GM12878 (cell line): ENCODE data around the gene CLDN34. TPM values are rescaled to one million over a fixed set of nuclear protein-coding genes. Genes with fewer than 3 reads are reported as not detected.

ENCODE experiments used
- ATAC-seq: fragments of 200-7000 bp; cut with Tn5 transposase; 3 replicates; pipeline ENCODE4 v1.9.1; 2020; ENCODE audit warnings: mild to moderate bottlenecking, moderate library complexity
- BruUV-seq: library from RNA; stranded (reverse); fragments of 400-500 nt; replicated peaks from 2 replicates; lab custom pipeline; 2021; lab: Mats Ljungman, UMichigan
- CTCF ChIA-PET: fragments of 300-600 bp; sonication (Branson Sonifier 250); formaldehyde crosslinking; extraction: SDS; loops from one replicate; lab custom pipeline; 2021; ENCODE audit warnings: inconsistent platforms; lab: Yijun Ruan, JAX
- POLR2A ChIA-PET: fragments of 350-600 bp; formaldehyde crosslinking; extraction: SDS; loops from one replicate; lab custom pipeline; 2021; ENCODE audit warnings: inconsistent platforms; lab: Charles Lee
- RAD21 ChIA-PET: fragments of 300-600 bp; sonication (Branson Sonifier 250); formaldehyde crosslinking; loops from one replicate; lab custom pipeline; 2023; ENCODE audit warnings: antibody characterized with exemption; ENCODE audit not compliant: unreplicated experiment; lab: Charles Lee
- SMC1A ChIA-PET: fragments of 300-600 bp; sonication (Branson Sonifier 250); formaldehyde crosslinking; loops from one replicate; lab custom pipeline; 2023; ENCODE audit not compliant: unreplicated experiment, uncharacterized antibody; lab: Charles Lee
- DNase-seq: peaks from one replicate; pipeline ENCODE4 v3.0.0-alpha.2; 2011; ENCODE audit warnings: low read depth, low spot score
- FAIRE-seq: peaks from 3 replicates; lab custom pipeline; 2011; peaks lifted over from hg19 to GRCh38; lab: Jason Lieb, UNC
- H2AFZ ChIP-seq: 2 replicates; pipeline ENCODE4 v1.6.0; 2011; ENCODE audit warnings: low read depth, low read length, control low read depth; ENCODE audit not compliant: control insufficient read depth
- H3K27ac ChIP-seq: 2 replicates; pipeline ENCODE4 v1.5.1; 2011; ENCODE audit warnings: control low read depth; ENCODE audit not compliant: control insufficient read depth, insufficient read depth
- H3K27me3 ChIP-seq, 2 experiments: replicated peaks in 1 of 2; 2 replicates each; pipeline versions ENCODE4 v1.6.0 to v1.6.1; 2011; ENCODE audit warnings: low read length in 1 of 2; ENCODE audit not compliant: control insufficient read depth in 2 of 2, insufficient read depth in 2 of 2
- H3K36me3 ChIP-seq, 2 experiments: 2 replicates each; pipeline ENCODE4 v1.5.1; 2011; ENCODE audit warnings: low read length in 1 of 2; ENCODE audit not compliant: control insufficient read depth in 2 of 2, insufficient read depth in 2 of 2
- H3K4me1 ChIP-seq: 2 replicates; pipeline ENCODE4 v1.6.1; 2011; ENCODE audit warnings: mild to moderate bottlenecking, low read length, moderate library complexity, mixed read lengths; ENCODE audit not compliant: control insufficient read depth, insufficient read depth
- H3K4me2 ChIP-seq: 2 replicates; pipeline ENCODE4 v1.6.0; 2011; ENCODE audit warnings: control low read depth; ENCODE audit not compliant: control insufficient read depth, insufficient read depth
- H3K4me3 ChIP-seq: fragments of 200-600 bp; sonication (generic); 2 replicates; pipeline ENCODE4 v1.5.1; 2016
- H3K79me2 ChIP-seq: 2 replicates; pipeline ENCODE4 v1.6.0; 2011; ENCODE audit warnings: low read length; ENCODE audit not compliant: control insufficient read depth, insufficient read depth
- H3K9ac ChIP-seq: 2 replicates; pipeline ENCODE4 v1.8.0; 2011; ENCODE audit warnings: low read length, control low read depth, mixed read lengths; ENCODE audit not compliant: control insufficient read depth, insufficient read depth
- H3K9me3 ChIP-seq: replicated peaks from 3 replicates; pipeline ENCODE4 v1.5.1; 2011; ENCODE audit warnings: mild to moderate bottlenecking, low read length; ENCODE audit not compliant: control insufficient read depth, insufficient read depth
- H4K20me1 ChIP-seq: 2 replicates; pipeline ENCODE4 v1.6.0; 2011; ENCODE audit not compliant: control insufficient read depth, insufficient read depth
- CEBPZ ChIP-seq: fragments of 150-350 bp; IDR thresholded peaks from 2 replicates; pipeline ENCODE4 v1.6.1; 2016; ENCODE audit warnings: low read depth, low read length
- GABPA ChIP-seq: IDR thresholded peaks from 2 replicates; pipeline ENCODE4 v1.6.1; 2014; ENCODE audit warnings: antibody characterized with exemption, low read depth, mild to moderate bottlenecking, inconsistent platforms
- HDAC2 ChIP-seq: fragments of 200-600 bp; sonication (generic); IDR thresholded peaks from 2 replicates; pipeline ENCODE4 v1.6.1; 2017
- MYB ChIP-seq: fragments of 150-350 bp; IDR thresholded peaks from 2 replicates; pipeline ENCODE4 v1.6.1; 2014; ENCODE audit warnings: mild to moderate bottlenecking, low read depth, low read length, borderline replicate concordance
- NFYA ChIP-seq: IDR thresholded peaks from 2 replicates; pipeline ENCODE4 v1.6.1; 2011; ENCODE audit warnings: low read depth, mild to moderate bottlenecking, low read length, improper control_type of control experiment, borderline replicate concordance
- NR2C1 ChIP-seq: fragments of 450-650 bp; IDR thresholded peaks from 2 replicates; pipeline ENCODE4 v1.6.1; 2017; ENCODE audit warnings: antibody characterized with exemption, mild to moderate bottlenecking, moderate library complexity
- RELA ChIP-seq: fragments of 450-650 bp; IDR thresholded peaks from 2 replicates; pipeline ENCODE4 v1.8.0; 2014; ENCODE audit warnings: borderline replicate concordance; ENCODE audit not compliant: partially characterized antibody
- RFX5 ChIP-seq: IDR thresholded peaks from 2 replicates; pipeline ENCODE4 v1.6.1; 2011; ENCODE audit warnings: low read depth, low read length, improper control_type of control experiment
- SMAD5 ChIP-seq: IDR thresholded peaks from 2 replicates; pipeline ENCODE4 v1.6.1; 2016; ENCODE audit warnings: antibody characterized with exemption, low read depth
- SUPT20H ChIP-seq: IDR thresholded peaks from 2 replicates; pipeline ENCODE4 v1.6.1; 2011; ENCODE audit warnings: low read depth, mild to moderate bottlenecking, low read length, moderate library complexity, borderline replicate concordance; ENCODE audit not compliant: control insufficient read depth
- SUZ12 ChIP-seq: fragments of 200-600 bp; sonication (generic); IDR thresholded peaks from one replicate; pipeline ENCODE4 v1.6.1; 2018; ENCODE audit warnings: antibody characterized with exemption, mild to moderate bottlenecking; ENCODE audit not compliant: unreplicated experiment
- TBL1XR1 ChIP-seq: IDR thresholded peaks from 2 replicates; pipeline ENCODE4 v1.6.1; 2012; ENCODE audit warnings: low read depth, low read length, improper control_type of control experiment
- ZNF217 ChIP-seq: fragments of 450-650 bp; IDR thresholded peaks from 2 replicates; pipeline ENCODE4 v1.6.1; 2017; ENCODE audit warnings: antibody characterized with exemption, mild to moderate bottlenecking
- WGBS: methylation state at CpG from one replicate; pipeline ENCODE4 v1.1.6; 2016; ENCODE audit warnings: low lambda C conversion rate; ENCODE audit not compliant: insufficient replicate concordance, insufficient coverage; ENCODE audit errors: missing lambda C conversion rate; 5-methylcytosine and 5-hydroxymethylcytosine counted together
- in situ Hi-C: fragments of 300-500 bp; cut with MboI; formaldehyde crosslinking; loops from 9 replicates; pipeline ENCODE4 v1.14.3; 2018; ENCODE audit warnings: mixed read lengths
- intact Hi-C: fragments of 100-400 bp; cut with micrococcal nuclease; formaldehyde crosslinking; loops from one replicate; pipeline ENCODE4 v1.14.2; 2022; ENCODE audit not compliant: unreplicated experiment
- polyA plus RNA-seq, 11 experiments: library from polyadenylated mRNA; depleted of rRNA in 4 of 11; unstranded in 6 of 11; stranded (reverse) in 5 of 11; fragments of >200 nt; fragmentation: Nextera tagmentation in 4 of 11; fragmentation: Illumina TruSeq in 1 of 11; extraction: Ambion mirVana in 4 of 11; extraction: Trizol in 1 of 11; gene quantifications; 1 replicate in 1 of 11; 2 replicates in 10 of 11; pipeline versions ENCODE4 v1.2.1 to v1.2.3, GENCODE V29; 2011 to 2016; ENCODE audit warnings: inconsistent platforms in 2 of 11, missing spikeins in 2 of 11, low read depth in 1 of 11
- total RNA-seq, 4 experiments: library from RNA; depleted of rRNA in 3 of 4; stranded (reverse); fragments of >200 nt in 3 of 4; fragmentation: Illumina TruSeq in 1 of 4; extraction: Trizol in 1 of 4; gene quantifications; 2 replicates each; pipeline versions ENCODE4 v1.2.1 to v1.2.3, GENCODE V29; 2013 to 2021

CLDN34 gene
- total and polyA plus RNA-seq, 10 of the 15 experiments (the other 5 are each of a cell fraction or from before 2014, with no cell fraction given), result not detected

- RAD21 ChIA-PET, result no interaction called here
- BruUV-seq, result no TSS peak
- intact Hi-C loops, result no loop called here
- no peaks in the 10 kb centered on the region; the same call in 1 of the 3 replicates for H3K9me3 ChIP-seq
- POLR2A ChIA-PET, result no interaction called here
- H2AFZ ChIP-seq, result no peak overlapping the region
- 0% methylated on average over 1 of the region's 1 CpG for WGBS
- H4K20me1 ChIP-seq, result no peaks in the 10 kb centered on the region
- SMC1A ChIA-PET, result no interaction called here
- H3K36me3 ChIP-seq, result no peaks in the 10 kb centered on the region
- TF ChIP-seq SUPT20H (no peak), SMAD5 (no peak), MYB (no peak), HDAC2 (no peak), CEBPZ (no peak), RFX5 (no peak), ZNF217 (no peak), GABPA (no peak), SUZ12 (no peak), NFYA (no peak), NR2C1 (no peak), TBL1XR1 (no peak), RELA (no peak)
- ATAC-seq (no peak), FAIRE-seq (no peak), DNase-seq (no peak)
- no peaks in the 10 kb centered on the region; a peak in 1 of 4 replicates for H3K27me3 ChIP-seq
- no peak overlapping the region for H3K4me2 ChIP-seq
- CTCF ChIA-PET, result no interaction called here
- no peaks in the 10 kb centered on the region for H3K4me1 ChIP-seq
- no peak overlapping the region for H3K9ac ChIP-seq
- H3K79me2 ChIP-seq, result no peaks in the 10 kb centered on the region
- no peak overlapping the region for H3K27ac ChIP-seq
- in situ Hi-C loops, result no loop called here
- H3K4me3 ChIP-seq, result no peak overlapping the region
Measured at GRCh38 chrX:9952300-9952699, 14.9 kb upstream of the CLDN34 start.
